ENCODE results near the gene PUS1. TPM values are rescaled to one million over a fixed set of nuclear protein-coding genes. Genes with fewer than 3 reads are reported as not detected.

Gene PUS1
- total RNA-seq, 2 experiments from 2014 or later: 43.5 to 78.3 TPM

DNA sequence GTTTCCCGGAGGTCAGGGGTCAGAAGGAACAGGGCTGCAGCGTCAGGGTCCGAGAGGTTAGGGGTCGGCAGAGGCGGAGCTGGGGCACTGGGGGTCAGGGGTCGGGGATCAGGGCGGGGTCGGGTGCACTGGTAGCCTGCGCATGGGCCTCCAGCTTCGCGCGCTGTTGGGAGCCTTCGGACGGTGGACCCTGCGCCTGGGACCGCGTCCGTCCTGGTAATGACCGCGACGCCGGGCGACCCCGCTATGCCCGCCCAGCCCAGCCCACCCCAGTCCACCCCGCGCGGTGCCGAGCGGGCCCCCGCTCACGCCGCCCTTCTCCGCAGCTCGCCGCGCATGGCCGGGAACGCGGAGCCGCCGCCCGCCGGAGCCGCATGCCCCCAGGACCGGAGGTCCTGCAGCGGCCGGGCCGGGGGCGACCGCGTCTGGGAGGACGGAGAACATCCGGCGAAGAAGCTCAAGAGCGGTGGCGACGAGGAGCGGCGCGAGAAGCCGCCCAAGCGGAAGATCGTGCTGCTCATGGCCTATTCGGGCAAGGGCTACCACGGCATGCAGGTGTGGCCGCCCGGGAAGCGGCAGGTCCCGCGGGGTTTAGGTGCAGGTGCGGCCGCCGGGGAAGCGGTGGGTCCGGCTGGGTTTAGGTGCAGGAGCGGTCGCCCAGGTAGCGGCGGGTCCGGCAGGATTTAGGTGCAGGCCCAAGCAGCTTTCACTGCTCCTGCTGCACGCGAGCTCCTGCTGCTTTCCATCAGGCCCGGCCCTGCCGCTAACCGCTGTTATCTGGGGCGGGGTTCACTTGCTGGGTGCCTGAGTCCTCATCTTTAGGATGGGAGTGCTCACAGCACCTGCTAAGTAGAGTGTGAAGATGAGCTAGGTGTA is 743 bp downstream of the PUS1 start:
- Histone ChIP-seq H3K4me2 (ENCODE audit: low read length) (peak overlapping the region; percentile 89), H3K9me2 (ENCODE audit: insufficient read depth, low read length) (no peaks in the 10 kb centered on the region), H2AFZ (ENCODE audit: low read length) (no peak overlapping the region), H3K36me3 (ENCODE audit: insufficient read depth, low read length) (peaks cover 46% of the 10 kb centered on the region), H3K4me1 (ENCODE audit: insufficient read depth, low read length, poor library complexity, severe bottlenecking) (peaks cover 19% of the 10 kb centered on the region), H4K20me1 (ENCODE audit: insufficient read depth, low read length) (peaks cover 4% of the 10 kb centered on the region; the same call in 1 of the 2 replicates), H3K27ac (ENCODE audit: low read depth, low read length, poor library complexity, severe bottlenecking) (peak overlapping the region; percentile 65), H3K4me3 (ENCODE audit: low read depth, low read length, poor library complexity, severe bottlenecking) (peak overlapping the region; percentile 94), H3K9me3 (ENCODE audit: low read length) (no peaks in the 10 kb centered on the region), H3K79me2 (ENCODE audit: insufficient read depth, low read depth, low read length) (peaks cover 25% of the 10 kb centered on the region)
- intact Hi-C loops (cut with micrococcal nuclease; ENCODE audit: unreplicated experiment): loop anchor here (1.0 to 10.0 kb wide), 3 partner anchors 19 to 135 kb away; partner anchors contain the start of genes EP400 and ULK1
- BruUV-seq (replicated peaks): no TSS peak
- ChIA-PET CTCF (ENCODE audit: unreplicated experiment) (interaction anchor here (0.6 kb wide), 1 partner anchor 156 kb away, joined by 3 read pairs; no protein-coding TSS in a partner anchor), POLR2A (interaction anchor here (0.5 kb wide), 1 partner anchor 14 kb away, joined by 3 read pairs; no protein-coding TSS in a partner anchor)
- TF ChIP-seq EZH2phosphoT487 (IDR thresholded peaks at IDR 0.05; ENCODE audit: borderline replicate concordance, low read depth, low read length): no peak
- DNase-seq (ENCODE audit: low spot score): peak; percentile 84

DNA sequence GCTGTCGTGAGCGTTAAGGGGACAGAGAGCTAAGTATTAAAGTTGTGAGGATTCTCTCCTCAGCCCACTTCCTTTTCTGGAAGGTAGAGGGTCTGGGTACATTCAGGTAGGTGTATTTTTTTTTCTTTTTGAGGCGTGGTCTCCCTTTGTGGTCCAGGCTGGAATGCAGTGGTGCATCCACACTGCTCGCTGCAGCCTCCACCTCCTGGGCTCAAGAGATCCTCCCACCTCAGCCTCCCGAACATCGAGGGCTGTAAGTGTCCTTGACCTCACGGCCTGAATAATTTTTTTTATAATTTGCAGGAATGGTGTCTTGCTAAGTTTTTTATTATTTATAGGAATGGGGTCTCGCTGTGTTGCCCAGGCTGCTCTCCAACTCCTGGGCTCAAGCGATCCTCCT is 1.4 kb downstream of the PUS1 start:
- Histone ChIP-seq H3K79me2 (ENCODE audit: insufficient read depth, low read depth, low read length) (peaks cover 25% of the 10 kb centered on the region), H3K36me3 (ENCODE audit: insufficient read depth, low read length) (peaks cover 53% of the 10 kb centered on the region), H3K27ac (ENCODE audit: low read depth, low read length, poor library complexity, severe bottlenecking) (peak overlapping the region; percentile 65), H2AFZ (ENCODE audit: low read length) (no peak overlapping the region), H3K9me2 (ENCODE audit: insufficient read depth, low read length) (no peaks in the 10 kb centered on the region), H3K4me1 (ENCODE audit: insufficient read depth, low read length, poor library complexity, severe bottlenecking) (peaks cover 15% of the 10 kb centered on the region), H3K4me3 (ENCODE audit: low read depth, low read length, poor library complexity, severe bottlenecking) (peak overlapping the region; percentile 94), H3K4me2 (ENCODE audit: low read length) (peak overlapping the region; percentile 89), H3K9me3 (ENCODE audit: low read length) (no peaks in the 10 kb centered on the region), H4K20me1 (ENCODE audit: insufficient read depth, low read length) (peaks cover 4% of the 10 kb centered on the region; the same call in 1 of the 2 replicates)
- intact Hi-C loops (cut with micrococcal nuclease; ENCODE audit: unreplicated experiment): no loop called here
- no peak for TF ChIP-seq CTCF (conservative IDR thresholded peaks at IDR 0.05; ENCODE audit: low read length)
- TF ChIP-seq EZH2phosphoT487 (IDR thresholded peaks at IDR 0.05; ENCODE audit: borderline replicate concordance, low read depth, low read length): no peak
- no TSS peak for BruUV-seq (replicated peaks)
- CTCF ChIA-PET (ENCODE audit: unreplicated experiment): interaction anchor here (0.6 kb wide), 1 partner anchor 157 kb away, joined by 3 read pairs; no protein-coding TSS in a partner anchor
- no peak for DNase-seq (ENCODE audit: low spot score)
- POLR2A ChIA-PET: no interaction called here

- ChIA-PET CTCF (ENCODE audit: unreplicated experiment) (no interaction called here), POLR2A (no interaction called here)
- Histone ChIP-seq H3K4me3 (ENCODE audit: low read depth, low read length, poor library complexity, severe bottlenecking) (no peak overlapping the region), H3K27ac (ENCODE audit: low read depth, low read length, poor library complexity, severe bottlenecking) (no peak overlapping the region), H2AFZ (ENCODE audit: low read length) (no peak overlapping the region), H3K4me1 (ENCODE audit: insufficient read depth, low read length, poor library complexity, severe bottlenecking) (peaks cover 15% of the 10 kb centered on the region), H3K4me2 (ENCODE audit: low read length) (no peak overlapping the region), H3K9me2 (ENCODE audit: insufficient read depth, low read length) (no peaks in the 10 kb centered on the region), H3K79me2 (ENCODE audit: insufficient read depth, low read depth, low read length) (peaks cover 25% of the 10 kb centered on the region), H3K36me3 (ENCODE audit: insufficient read depth, low read length) (peaks cover 81% of the 10 kb centered on the region), H4K20me1 (ENCODE audit: insufficient read depth, low read length) (peaks cover 4% of the 10 kb centered on the region; the same call in 1 of the 2 replicates), H3K9me3 (ENCODE audit: low read length) (no peaks in the 10 kb centered on the region)
- no peak for TF ChIP-seq CTCF (conservative IDR thresholded peaks at IDR 0.05; ENCODE audit: low read length)
- no peak for TF ChIP-seq EZH2phosphoT487 (IDR thresholded peaks at IDR 0.05; ENCODE audit: borderline replicate concordance, low read depth, low read length)
- DNase-seq (ENCODE audit: low spot score): no peak
- no TSS peak for BruUV-seq (replicated peaks)
- intact Hi-C loops (cut with micrococcal nuclease; ENCODE audit: unreplicated experiment): no loop called here
Observed at GRCh38 chr12:131933387-131933786, 4.3 kb downstream of the PUS1 start.
